ENCODE results near the gene PRELID3B.

The PRELID3B gene

GRCh38 chr20:59063358-59064213, 21.0 kb upstream of the PRELID3B start:
- H2AK5ac ChIP-seq (ENCODE audit: low read length) = no peak overlapping the region
- H4K8ac ChIP-seq (ENCODE audit: low read depth, low read length) = no peak overlapping the region
- no peaks in the 10 kb centered on the region for H3K79me2 ChIP-seq (ENCODE audit: control insufficient read depth, insufficient read depth, low read length, poor library complexity)
- H2BK120ac ChIP-seq (ENCODE audit: insufficient read depth, low read length, poor library complexity) = no peak overlapping the region
- H3K18ac ChIP-seq (ENCODE audit: low read length) = no peak overlapping the region
- no peak overlapping the region for H3K27ac ChIP-seq (ENCODE audit: low read depth, low read length)
- no peak overlapping the region for H3K4me3 ChIP-seq (ENCODE audit: low read depth, low read length)
- no peaks in the 10 kb centered on the region for H3K27me3 ChIP-seq (ENCODE audit: insufficient read depth, low read length)
- H3K4me2 ChIP-seq (ENCODE audit: low read length) = no peak overlapping the region
- DNase-seq = peak; percentile 28 to 55
- no CpG with 5 or more reads among the region's 22 CpGs for WGBS (ENCODE audit: extremely low coverage, insufficient coverage, insufficient read length)
- no peak overlapping the region for H3K9ac ChIP-seq (ENCODE audit: low read length)
- no peak overlapping the region for H3K23ac ChIP-seq (ENCODE audit: low read length)
- H2BK5ac ChIP-seq (ENCODE audit: low read depth, low read length, poor library complexity) = no peak overlapping the region
- no peak overlapping the region for H3K4ac ChIP-seq (ENCODE audit: low read depth, low read length)
- no peak overlapping the region for H4K91ac ChIP-seq (ENCODE audit: low read depth, low read length)
- no peaks in the 10 kb centered on the region for H3K36me3 ChIP-seq (ENCODE audit: control insufficient read depth in 1 of 2, insufficient read depth in 2 of 2, low read length in 2 of 2)
- no peaks in the 10 kb centered on the region for H3K4me1 ChIP-seq (ENCODE audit: control insufficient read depth in 1 of 2, insufficient read depth in 2 of 2, low read length in 2 of 2)
- H3K14ac ChIP-seq (ENCODE audit: low read length) = no peak overlapping the region
- H2BK12ac ChIP-seq (ENCODE audit: low read length) = no peak overlapping the region
- H4K12ac ChIP-seq (ENCODE audit: low read depth, low read length) = no peak overlapping the region
- no peaks in the 10 kb centered on the region for H3K9me3 ChIP-seq (ENCODE audit: insufficient read depth, low read depth, low read length)
- H2AFZ ChIP-seq (ENCODE audit: insufficient read depth, low read length, poor library complexity) = no peak overlapping the region
- H3K79me1 ChIP-seq (ENCODE audit: low read length) = no peaks in the 10 kb centered on the region

- Histone ChIP-seq H3K27ac (ENCODE audit: low read depth, low read length) (no peak overlapping the region), H2AFZ (ENCODE audit: insufficient read depth, low read length, poor library complexity) (no peak overlapping the region), H4K91ac (ENCODE audit: low read depth, low read length) (no peak overlapping the region), H3K18ac (ENCODE audit: low read length) (no peak overlapping the region), H4K12ac (ENCODE audit: low read depth, low read length) (no peak overlapping the region), H3K4me1 (ENCODE audit: control insufficient read depth in 1 of 2, insufficient read depth in 2 of 2, low read length in 2 of 2) (no peaks in the 10 kb centered on the region), H3K23ac (ENCODE audit: low read length) (no peak overlapping the region), H2BK12ac (ENCODE audit: low read length) (no peak overlapping the region), H3K36me3 (ENCODE audit: control insufficient read depth in 1 of 2, insufficient read depth in 2 of 2, low read length in 2 of 2) (no peaks in the 10 kb centered on the region), H3K79me2 (ENCODE audit: control insufficient read depth, insufficient read depth, low read length, poor library complexity) (no peaks in the 10 kb centered on the region), H3K9ac (ENCODE audit: low read length) (no peak overlapping the region), H3K4me2 (ENCODE audit: low read length) (no peak overlapping the region), H3K27me3 (ENCODE audit: insufficient read depth, low read length) (no peaks in the 10 kb centered on the region), H3K4me3 (ENCODE audit: low read depth, low read length) (no peak overlapping the region), H3K14ac (ENCODE audit: low read length) (no peak overlapping the region), H2AK5ac (ENCODE audit: low read length) (no peak overlapping the region), H2BK5ac (ENCODE audit: low read depth, low read length, poor library complexity) (no peak overlapping the region), H3K79me1 (ENCODE audit: low read length) (no peaks in the 10 kb centered on the region), H2BK120ac (ENCODE audit: insufficient read depth, low read length, poor library complexity) (no peak overlapping the region), H3K9me3 (ENCODE audit: insufficient read depth, low read depth, low read length) (no peaks in the 10 kb centered on the region), H3K4ac (ENCODE audit: low read depth, low read length) (no peak overlapping the region), H4K8ac (ENCODE audit: low read depth, low read length) (no peak overlapping the region)
- DNase-seq = no peak
- WGBS (ENCODE audit: extremely low coverage, insufficient coverage, insufficient read length) = no CpG with 5 or more reads among the region's 4 CpGs
Measured at GRCh38 chr20:59062081-59062480, 19.5 kb upstream of the PRELID3B start.

- no peak overlapping the region for H3K4ac ChIP-seq (ENCODE audit: low read depth, low read length)
- H3K9me3 ChIP-seq (ENCODE audit: insufficient read depth, low read depth, low read length) = no peaks in the 10 kb centered on the region
- no peak overlapping the region for H3K4me2 ChIP-seq (ENCODE audit: low read length)
- H2BK12ac ChIP-seq (ENCODE audit: low read length) = no peak overlapping the region
- no peak overlapping the region for H2AK5ac ChIP-seq (ENCODE audit: low read length)
- H2AFZ ChIP-seq (ENCODE audit: insufficient read depth, low read length, poor library complexity) = no peak overlapping the region
- H3K14ac ChIP-seq (ENCODE audit: low read length) = no peak overlapping the region
- DNase-seq = peak in 1 of 2 donors; percentile 34
- H3K36me3 ChIP-seq (ENCODE audit: control insufficient read depth in 1 of 2, insufficient read depth in 2 of 2, low read length in 2 of 2) = no peaks in the 10 kb centered on the region
- WGBS (ENCODE audit: extremely low coverage, insufficient coverage, insufficient read length) = no CpG with 5 or more reads among the region's 7 CpGs
- no peak overlapping the region for H2BK120ac ChIP-seq (ENCODE audit: insufficient read depth, low read length, poor library complexity)
- no peak overlapping the region for H3K9ac ChIP-seq (ENCODE audit: low read length)
- H3K23ac ChIP-seq (ENCODE audit: low read length) = no peak overlapping the region
- no peak overlapping the region for H3K18ac ChIP-seq (ENCODE audit: low read length)
- no peaks in the 10 kb centered on the region for H3K4me1 ChIP-seq (ENCODE audit: control insufficient read depth in 1 of 2, insufficient read depth in 2 of 2, low read length in 2 of 2)
- no peak overlapping the region for H4K91ac ChIP-seq (ENCODE audit: low read depth, low read length)
- H3K27me3 ChIP-seq (ENCODE audit: insufficient read depth, low read length) = no peaks in the 10 kb centered on the region
- no peak overlapping the region for H4K12ac ChIP-seq (ENCODE audit: low read depth, low read length)
- H3K4me3 ChIP-seq (ENCODE audit: low read depth, low read length) = no peak overlapping the region
- H3K27ac ChIP-seq (ENCODE audit: low read depth, low read length) = no peak overlapping the region
- H3K79me1 ChIP-seq (ENCODE audit: low read length) = no peaks in the 10 kb centered on the region
- H4K8ac ChIP-seq (ENCODE audit: low read depth, low read length) = no peak overlapping the region
- no peak overlapping the region for H2BK5ac ChIP-seq (ENCODE audit: low read depth, low read length, poor library complexity)
- H3K79me2 ChIP-seq (ENCODE audit: control insufficient read depth, insufficient read depth, low read length, poor library complexity) = no peaks in the 10 kb centered on the region
Measured at GRCh38 chr20:59055302-59055701, 12.7 kb upstream of the PRELID3B start.

GRCh38 chr20:59051666-59052185, 9.1 kb upstream of the PRELID3B start:
- DNase-seq = no peak

More at GRCh38 chr20:59051666-59052185, 9.1 kb upstream of the PRELID3B start:
- Histone ChIP-seq H3K9ac (ENCODE audit: low read length) (no peak overlapping the region), H3K4ac (ENCODE audit: low read depth, low read length) (no peak overlapping the region), H3K4me1 (ENCODE audit: control insufficient read depth in 1 of 2, insufficient read depth in 2 of 2, low read length in 2 of 2) (no peaks in the 10 kb centered on the region), H3K14ac (ENCODE audit: low read length) (no peak overlapping the region), H3K9me3 (ENCODE audit: insufficient read depth, low read depth, low read length) (no peaks in the 10 kb centered on the region), H3K27me3 (ENCODE audit: insufficient read depth, low read length) (no peaks in the 10 kb centered on the region), H3K36me3 (ENCODE audit: control insufficient read depth in 1 of 2, insufficient read depth in 2 of 2, low read length in 2 of 2) (no peaks in the 10 kb centered on the region), H4K91ac (ENCODE audit: low read depth, low read length) (no peak overlapping the region), H3K4me2 (ENCODE audit: low read length) (no peak overlapping the region), H3K23ac (ENCODE audit: low read length) (no peak overlapping the region), H2BK5ac (ENCODE audit: low read depth, low read length, poor library complexity) (no peak overlapping the region), H2BK120ac (ENCODE audit: insufficient read depth, low read length, poor library complexity) (no peak overlapping the region), H3K4me3 (ENCODE audit: low read depth, low read length) (no peak overlapping the region), H4K8ac (ENCODE audit: low read depth, low read length) (no peak overlapping the region), H3K79me1 (ENCODE audit: low read length) (no peaks in the 10 kb centered on the region), H2BK12ac (ENCODE audit: low read length) (no peak overlapping the region), H2AFZ (ENCODE audit: insufficient read depth, low read length, poor library complexity) (no peak overlapping the region), H4K12ac (ENCODE audit: low read depth, low read length) (no peak overlapping the region), H3K27ac (ENCODE audit: low read depth, low read length) (no peak overlapping the region), H2AK5ac (ENCODE audit: low read length) (no peak overlapping the region), H3K18ac (ENCODE audit: low read length) (no peak overlapping the region), H3K79me2 (ENCODE audit: control insufficient read depth, insufficient read depth, low read length, poor library complexity) (no peaks in the 10 kb centered on the region)
- no CpG with 5 or more reads among the region's 6 CpGs for WGBS (ENCODE audit: extremely low coverage, insufficient coverage, insufficient read length)

All from trophoblast cell (in vitro differentiated cells and primary cell).